Esophagus (tissue), 2 donors: ENCODE measurements around the gene IL12RB2. TPM values are rescaled to one million over a fixed set of nuclear protein-coding genes. Genes with fewer than 3 reads are reported as not detected.
"Not testable (repeated sequence)": the region's sequence is repeated elsewhere in the genome, so short reads cannot be mapped to it uniquely, and the experiment has no call there.

Experiments used
- H3K27ac ChIP-seq, 2 donors: one replicate each; pipeline ENCODE4 v1.5.1; 2013; ENCODE audit warnings: low read depth in 2 of 2, mild to moderate bottlenecking in 2 of 2, inconsistent platforms in 1 of 2, low read length in 1 of 2, moderate library complexity in 1 of 2
- H3K27me3 ChIP-seq, 2 donors: one replicate each; pipeline ENCODE4 v1.6.1; 2013; ENCODE audit warnings: low read length in 2 of 2, control low read depth in 1 of 2, mild to moderate bottlenecking in 1 of 2; ENCODE audit not compliant: insufficient read depth in 2 of 2, control insufficient read depth in 1 of 2
- H3K36me3 ChIP-seq, 2 donors: one replicate each; pipeline ENCODE4 v1.6.1; 2013; ENCODE audit warnings: low read length in 1 of 2; ENCODE audit not compliant: control insufficient read depth in 2 of 2, insufficient read depth in 2 of 2
- H3K4me1 ChIP-seq, 2 donors: one replicate each; pipeline ENCODE4 v1.6.1; 2013; ENCODE audit warnings: low read length in 1 of 2; ENCODE audit not compliant: control insufficient read depth in 2 of 2, insufficient read depth in 2 of 2
- H3K4me3 ChIP-seq, 2 donors: one replicate each; pipeline ENCODE4 v1.5.1; 2013; ENCODE audit warnings: low read length in 2 of 2, mild to moderate bottlenecking in 2 of 2, low read depth in 1 of 2, moderate library complexity in 1 of 2
- H3K9me3 ChIP-seq, 2 donors: one replicate each; pipeline ENCODE4 v1.6.1; 2013; ENCODE audit warnings: mild to moderate bottlenecking in 2 of 2, low read depth in 1 of 2, low read length in 1 of 2, moderate library complexity in 1 of 2; ENCODE audit not compliant: control insufficient read depth in 2 of 2, insufficient read depth in 1 of 2
- WGBS, 2 donors: extraction: QIAGEN DNeasy Blood & Tissue Kit; methylation state at CpG; one replicate each; pipeline ENCODE4 v1.1.7; 2013; 5-methylcytosine and 5-hydroxymethylcytosine counted together
- polyA plus RNA-seq, 2 donors: library from polyadenylated mRNA; stranded (reverse); fragments of 200-250 nt; gene quantifications; one replicate each; pipeline ENCODE4 v1.2.3, GENCODE V29; 2013
- donor health status: healthy with polysubstance abuse.
- donor health status: Bipolar disorder and iron deficiency.

IL12RB2 gene
- polyA plus RNA-seq, 2 donors: 1.3 to 1.7 TPM

- whole genome bisulfite sequencing, 2 donors: 52 to 64% methylated on average over 3 of the region's 3 CpGs
- H3K27ac ChIP-seq: no peak overlapping the region
These were observed 98.0 kb downstream of the IL12RB2 start for GRCh38 chr1:67405473-67406245.

GRCh38 chr1:67407498-67407897, 99.8 kb downstream of the IL12RB2 start:
- no peaks in the 10 kb centered on the region for H3K9me3 ChIP-seq
- H3K27me3 ChIP-seq: no peaks in the 10 kb centered on the region
- 72 to 74% methylated on average over 5 of the region's 5 CpGs for WGBS, 2 donors
- H3K4me1 ChIP-seq: no peaks in the 10 kb centered on the region
- no peaks in the 10 kb centered on the region for H3K36me3 ChIP-seq
- no peak overlapping the region for H3K4me3 ChIP-seq
- H3K27ac ChIP-seq: no peak overlapping the region

More at GRCh38 chr1:67405473-67406245, 98.0 kb downstream of the IL12RB2 start:
- H3K36me3 ChIP-seq: no peaks in the 10 kb centered on the region
- H3K9me3 ChIP-seq: no peaks in the 10 kb centered on the region
- no peak overlapping the region for H3K4me3 ChIP-seq
- H3K27me3 ChIP-seq: no peaks in the 10 kb centered on the region
- no peaks in the 10 kb centered on the region for H3K4me1 ChIP-seq

- Histone ChIP-seq H3K27me3 (no peaks in the 10 kb centered on the region), H3K4me3 (no peak overlapping the region), H3K36me3 (no peaks in the 10 kb centered on the region), H3K27ac (no peak overlapping the region), H3K4me1 (no peaks in the 10 kb centered on the region), H3K9me3 (no peaks in the 10 kb centered on the region)
- 92 to 95% methylated on average over 1 of the region's 1 CpG for WGBS, 2 donors
These were observed 100.5 kb downstream of the IL12RB2 start for GRCh38 chr1:67408148-67408547.

- H3K27ac ChIP-seq, H3K9me3 ChIP-seq, H3K4me3 ChIP-seq, H3K4me1 ChIP-seq, H3K27me3 ChIP-seq: not testable (repeated sequence)
- peaks cover 4 to 11% of the 10 kb centered on the region in 2 donors for H3K36me3 ChIP-seq
- WGBS, 2 donors: 66 to 74% methylated on average over 2 of the region's 2 CpGs
These were observed 105.4 kb downstream of the IL12RB2 start for GRCh38 chr1:67413101-67413500.

GRCh38 chr1:67414574-67414973, 106.9 kb downstream of the IL12RB2 start:
- Histone ChIP-seq H3K4me1 (no peaks in the 10 kb centered on the region), H3K36me3 (peaks cover 4 to 11% of the 10 kb centered on the region in 2 donors), H3K4me3 (no peak overlapping the region), H3K27me3 (no peaks in the 10 kb centered on the region), H3K9me3 (no peaks in the 10 kb centered on the region), H3K27ac (peak overlapping the region in 1 of 2 donors; percentile 31)
- WGBS, 2 donors: 63 to 81% methylated on average over 2 of the region's 2 CpGs

GRCh38 chr1:67415041-67415440, 107.4 kb downstream of the IL12RB2 start:
- H3K9me3 ChIP-seq: no peaks in the 10 kb centered on the region
- H3K27ac ChIP-seq: peak overlapping the region in 1 of 2 donors; percentile 49
- H3K36me3 ChIP-seq: peaks cover 4 to 11% of the 10 kb centered on the region in 2 donors
- H3K4me3 ChIP-seq: no peak overlapping the region
- WGBS, 2 donors: 91 to 92% methylated on average over 13 of the region's 13 CpGs
- H3K27me3 ChIP-seq: no peaks in the 10 kb centered on the region
- no peaks in the 10 kb centered on the region for H3K4me1 ChIP-seq

GRCh38 chr1:67417733-67418132, 110.1 kb downstream of the IL12RB2 start:
- H3K27ac ChIP-seq, H3K4me3 ChIP-seq, H3K27me3 ChIP-seq, H3K4me1 ChIP-seq, H3K9me3 ChIP-seq: not testable (repeated sequence)
- WGBS, 2 donors: 76 to 81% methylated on average over 4 of the region's 4 CpGs
- H3K36me3 ChIP-seq: peaks cover 4 to 19% of the 10 kb centered on the region in 2 donors

GRCh38 chr1:67418839-67419586, 111.3 kb downstream of the IL12RB2 start:
- peaks cover 4 to 23% of the 10 kb centered on the region in 2 donors for H3K36me3 ChIP-seq
- H3K27me3 ChIP-seq: no peaks in the 10 kb centered on the region
- no peak overlapping the region for H3K27ac ChIP-seq
- no peaks in the 10 kb centered on the region for H3K4me1 ChIP-seq
- H3K9me3 ChIP-seq: no peaks in the 10 kb centered on the region
- 61 to 62% methylated on average over 6 of the region's 6 CpGs for WGBS, 2 donors
- H3K4me3 ChIP-seq: no peak overlapping the region

GRCh38 chr1:67420835-67421492, 113.3 kb downstream of the IL12RB2 start:
- Histone ChIP-seq H3K27ac (no peak overlapping the region), H3K4me3 (no peak overlapping the region), H3K4me1 (no peaks in the 10 kb centered on the region), H3K9me3 (no peaks in the 10 kb centered on the region), H3K36me3 (peaks cover 0 to 20% of the 10 kb centered on the region in 2 donors), H3K27me3 (no peaks in the 10 kb centered on the region)
